ENCODE data around the gene AURKB. TPM values are rescaled to one million over a fixed set of nuclear protein-coding genes. Genes with fewer than 3 reads are reported as not detected.

Gene AURKB
- total and polyA plus RNA-seq, 2 of the 13 experiments (the other 11 are each of a cell fraction or from before 2014, with no cell fraction given), result 29.5 to 75.3 TPM

DNA sequence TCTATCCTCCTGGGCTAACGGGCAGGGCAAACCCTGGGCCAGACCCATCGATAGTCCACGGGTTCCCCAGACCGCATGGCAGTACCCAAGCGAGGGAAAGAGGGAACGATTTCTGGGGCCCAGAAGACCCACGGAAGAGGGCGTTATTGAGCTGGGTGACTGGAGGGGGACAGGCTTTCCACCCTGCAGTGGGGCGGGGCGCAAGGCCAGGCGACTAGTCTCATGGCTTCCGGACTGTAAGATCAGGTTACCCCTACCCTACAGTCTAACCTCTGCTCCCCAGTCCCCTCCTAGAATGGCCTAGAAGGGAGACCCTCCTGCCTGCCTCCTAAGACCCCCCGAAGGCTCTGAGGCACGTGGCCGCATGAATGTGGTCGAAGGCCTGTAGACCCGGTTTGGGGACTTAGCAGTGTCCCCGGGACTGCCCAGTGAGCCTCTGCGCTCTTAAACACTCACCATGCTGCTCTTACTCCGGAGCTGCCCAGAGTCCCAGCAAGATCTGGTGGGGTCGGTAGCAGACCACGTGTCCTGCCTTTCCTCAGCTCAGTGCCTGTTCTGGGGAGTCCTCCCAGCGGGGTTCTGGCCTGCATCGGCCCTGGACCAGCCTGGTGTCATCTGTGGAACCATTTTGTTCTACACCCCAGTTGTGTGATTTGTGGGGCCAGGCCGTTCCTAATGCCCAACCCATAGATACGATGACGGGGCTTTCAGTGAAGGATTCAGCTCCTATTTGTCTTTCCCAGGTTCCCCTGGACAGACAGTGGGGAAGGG is 13.2 kb upstream of the AURKB start (continued):
- TF ChIP-seq ZIK1 (CRISPR knock-in tag; IDR thresholded peaks at IDR 0.05; ENCODE audit: borderline replicate concordance, low read depth) (peak; percentile 36; the same call in 1 of the 2 replicates), YY1 (IDR thresholded peaks at IDR 0.05; ENCODE audit: insufficient read depth, insufficient replicate concordance, low read depth, low read length) (no peak), SP140L (CRISPR knock-in tag; IDR thresholded peaks at IDR 0.05; ENCODE audit: borderline replicate concordance) (no peak), ZNF7 (CRISPR knock-in tag; IDR thresholded peaks at IDR 0.05) (no peak), SIX1 (CRISPR knock-in tag; IDR thresholded peaks at IDR 0.05; ENCODE audit: borderline replicate concordance) (peak; percentile 92), ZNF160 (CRISPR knock-in tag; IDR thresholded peaks at IDR 0.05) (0 out of 2 replicates have a peak, but pooled peaks have one; percentile 42), AKAP8 (CRISPR knock-in tag; IDR thresholded peaks at IDR 0.05) (no peak), CBX1 (IDR thresholded peaks at IDR 0.05; ENCODE audit: low read depth) (peak; percentile 33), MBNL3 (CRISPR knock-in tag; conservative IDR thresholded peaks at IDR 0.05) (no peak), SRY (CRISPR knock-in tag; IDR thresholded peaks at IDR 0.05) (peak; percentile 26; the same call in 1 of the 2 replicates), SIX4 (CRISPR knock-in tag; IDR thresholded peaks at IDR 0.05) (no peak), JUNB (CRISPR knock-in tag; IDR thresholded peaks at IDR 0.05; ENCODE audit: borderline replicate concordance) (no peak), RFX1 (IDR thresholded peaks at IDR 0.05) (no peak), ZNF879 (CRISPR knock-in tag; IDR thresholded peaks at IDR 0.05) (0 out of 2 replicates have a peak, but pooled peaks have one; percentile 41), ZNF501 (CRISPR knock-in tag; IDR thresholded peaks at IDR 0.05) (peak; percentile 21; the same call in 1 of the 2 replicates)
- TF ChIP-seq, protein P1, sequence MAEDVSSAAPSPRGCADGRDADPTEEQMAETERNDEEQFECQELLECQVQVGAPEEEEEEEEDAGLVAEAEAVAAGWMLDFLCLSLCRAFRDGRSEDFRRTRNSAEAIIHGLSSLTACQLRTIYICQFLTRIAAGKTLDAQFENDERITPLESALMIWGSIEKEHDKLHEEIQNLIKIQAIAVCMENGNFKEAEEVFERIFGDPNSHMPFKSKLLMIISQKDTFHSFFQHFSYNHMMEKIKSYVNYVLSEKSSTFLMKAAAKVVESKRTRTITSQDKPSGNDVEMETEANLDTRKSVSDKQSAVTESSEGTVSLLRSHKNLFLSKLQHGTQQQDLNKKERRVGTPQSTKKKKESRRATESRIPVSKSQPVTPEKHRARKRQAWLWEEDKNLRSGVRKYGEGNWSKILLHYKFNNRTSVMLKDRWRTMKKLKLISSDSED (CRISPR knock-in tag; IDR thresholded peaks at IDR 0.05), result no peak
- TF ChIP-seq, protein P2, sequence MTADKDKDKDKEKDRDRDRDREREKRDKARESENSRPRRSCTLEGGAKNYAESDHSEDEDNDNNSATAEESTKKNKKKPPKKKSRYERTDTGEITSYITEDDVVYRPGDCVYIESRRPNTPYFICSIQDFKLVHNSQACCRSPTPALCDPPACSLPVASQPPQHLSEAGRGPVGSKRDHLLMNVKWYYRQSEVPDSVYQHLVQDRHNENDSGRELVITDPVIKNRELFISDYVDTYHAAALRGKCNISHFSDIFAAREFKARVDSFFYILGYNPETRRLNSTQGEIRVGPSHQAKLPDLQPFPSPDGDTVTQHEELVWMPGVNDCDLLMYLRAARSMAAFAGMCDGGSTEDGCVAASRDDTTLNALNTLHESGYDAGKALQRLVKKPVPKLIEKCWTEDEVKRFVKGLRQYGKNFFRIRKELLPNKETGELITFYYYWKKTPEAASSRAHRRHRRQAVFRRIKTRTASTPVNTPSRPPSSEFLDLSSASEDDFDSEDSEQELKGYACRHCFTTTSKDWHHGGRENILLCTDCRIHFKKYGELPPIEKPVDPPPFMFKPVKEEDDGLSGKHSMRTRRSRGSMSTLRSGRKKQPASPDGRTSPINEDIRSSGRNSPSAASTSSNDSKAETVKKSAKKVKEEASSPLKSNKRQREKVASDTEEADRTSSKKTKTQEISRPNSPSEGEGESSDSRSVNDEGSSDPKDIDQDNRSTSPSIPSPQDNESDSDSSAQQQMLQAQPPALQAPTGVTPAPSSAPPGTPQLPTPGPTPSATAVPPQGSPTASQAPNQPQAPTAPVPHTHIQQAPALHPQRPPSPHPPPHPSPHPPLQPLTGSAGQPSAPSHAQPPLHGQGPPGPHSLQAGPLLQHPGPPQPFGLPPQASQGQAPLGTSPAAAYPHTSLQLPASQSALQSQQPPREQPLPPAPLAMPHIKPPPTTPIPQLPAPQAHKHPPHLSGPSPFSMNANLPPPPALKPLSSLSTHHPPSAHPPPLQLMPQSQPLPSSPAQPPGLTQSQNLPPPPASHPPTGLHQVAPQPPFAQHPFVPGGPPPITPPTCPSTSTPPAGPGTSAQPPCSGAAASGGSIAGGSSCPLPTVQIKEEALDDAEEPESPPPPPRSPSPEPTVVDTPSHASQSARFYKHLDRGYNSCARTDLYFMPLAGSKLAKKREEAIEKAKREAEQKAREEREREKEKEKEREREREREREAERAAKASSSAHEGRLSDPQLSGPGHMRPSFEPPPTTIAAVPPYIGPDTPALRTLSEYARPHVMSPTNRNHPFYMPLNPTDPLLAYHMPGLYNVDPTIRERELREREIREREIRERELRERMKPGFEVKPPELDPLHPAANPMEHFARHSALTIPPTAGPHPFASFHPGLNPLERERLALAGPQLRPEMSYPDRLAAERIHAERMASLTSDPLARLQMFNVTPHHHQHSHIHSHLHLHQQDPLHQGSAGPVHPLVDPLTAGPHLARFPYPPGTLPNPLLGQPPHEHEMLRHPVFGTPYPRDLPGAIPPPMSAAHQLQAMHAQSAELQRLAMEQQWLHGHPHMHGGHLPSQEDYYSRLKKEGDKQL (CRISPR knock-in tag; IDR thresholded peaks at IDR 0.05; ENCODE audit: low read depth), result peak; percentile 13; the same call in 1 of the 2 replicates
- TF ChIP-seq, protein P3, sequence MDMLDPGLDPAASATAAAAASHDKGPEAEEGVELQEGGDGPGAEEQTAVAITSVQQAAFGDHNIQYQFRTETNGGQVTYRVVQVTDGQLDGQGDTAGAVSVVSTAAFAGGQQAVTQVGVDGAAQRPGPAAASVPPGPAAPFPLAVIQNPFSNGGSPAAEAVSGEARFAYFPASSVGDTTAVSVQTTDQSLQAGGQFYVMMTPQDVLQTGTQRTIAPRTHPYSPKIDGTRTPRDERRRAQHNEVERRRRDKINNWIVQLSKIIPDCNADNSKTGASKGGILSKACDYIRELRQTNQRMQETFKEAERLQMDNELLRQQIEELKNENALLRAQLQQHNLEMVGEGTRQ (IDR thresholded peaks at IDR 0.05; ENCODE audit: low read depth, low read length), result no peak
- TF ChIP-seq, protein P3 (CRISPR knock-in tag; IDR thresholded peaks at IDR 0.05; ENCODE audit: borderline replicate concordance), result 0 out of 2 replicates have a peak, but pooled peaks have one; percentile 4
- TF ChIP-seq, protein P4, sequence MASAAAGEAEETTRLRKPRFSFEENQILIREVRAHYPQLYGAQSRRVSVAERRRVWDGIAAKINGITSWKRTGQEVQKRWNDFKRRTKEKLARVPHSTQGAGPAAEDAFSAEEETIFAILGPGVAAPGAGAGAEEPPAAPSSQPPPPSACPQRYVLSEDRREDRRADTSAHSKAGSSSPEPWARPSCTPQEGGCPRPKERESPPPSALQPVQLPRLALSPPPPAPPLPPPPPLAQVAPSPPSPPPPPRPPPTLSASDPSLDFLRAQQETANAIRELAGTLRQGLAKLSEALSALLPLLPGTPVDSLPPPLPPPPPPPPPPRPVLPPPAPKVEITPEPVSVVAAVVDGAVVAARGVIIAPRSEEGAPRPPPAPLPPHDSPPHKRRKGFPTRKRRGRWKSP (CRISPR knock-in tag; IDR thresholded peaks at IDR 0.05), result peak; percentile 44; the same call in 1 of the 2 replicates

Data from HepG2 (cell line).